Astrocyte (in vitro differentiated cells and primary cell): ENCODE results near the gene NPTX1. TPM values are rescaled to one million over a fixed set of nuclear protein-coding genes. Genes with fewer than 3 reads are reported as not detected.

ENCODE experiments used
- DNase-seq: peaks from one replicate; pipeline ENCODE4 v3.0.0-alpha.2; 2010; ENCODE audit warnings: low read depth
- FAIRE-seq: peaks from 2 replicates; lab custom pipeline; 2011; peaks lifted over from hg19 to GRCh38; lab: Jason Lieb, UNC
- H2AFZ ChIP-seq: 2 replicates; pipeline ENCODE4 v1.6.0; 2012; ENCODE audit warnings: low read depth, low read length, inconsistent platforms
- H3K27ac ChIP-seq: 2 replicates; pipeline ENCODE4 v1.5.1; 2011; ENCODE audit warnings: low read depth, low read length, inconsistent platforms
- H3K27me3 ChIP-seq: 2 replicates; pipeline ENCODE4 v1.6.0; 2011; ENCODE audit warnings: low read length, inconsistent platforms; ENCODE audit not compliant: insufficient read depth
- H3K36me3 ChIP-seq: 2 replicates; pipeline ENCODE4 v1.5.1; 2011; ENCODE audit warnings: low read length, inconsistent platforms; ENCODE audit not compliant: insufficient read depth
- H3K4me1 ChIP-seq: 2 replicates; pipeline ENCODE4 v1.5.1; 2011; ENCODE audit warnings: low read length, inconsistent platforms; ENCODE audit not compliant: insufficient read depth
- H3K4me2 ChIP-seq: 2 replicates; pipeline ENCODE4 v1.6.0; 2012; ENCODE audit warnings: low read length, inconsistent platforms
- H3K4me3 ChIP-seq: 2 replicates; pipeline ENCODE4 v1.5.1; 2011; ENCODE audit warnings: low read depth, mild to moderate bottlenecking, low read length, inconsistent platforms; ENCODE audit not compliant: insufficient read depth
- H3K79me2 ChIP-seq: 2 replicates; pipeline ENCODE4 v1.6.0; 2012; ENCODE audit warnings: mild to moderate bottlenecking, low read length, inconsistent platforms; ENCODE audit not compliant: insufficient read depth
- H3K9ac ChIP-seq: 2 replicates; pipeline ENCODE4 v1.6.0; 2012; ENCODE audit warnings: mild to moderate bottlenecking, low read length, inconsistent platforms
- H3K9me3 ChIP-seq: 2 replicates; pipeline ENCODE4 v1.5.1; 2012; ENCODE audit warnings: low read depth, mild to moderate bottlenecking, low read length, inconsistent platforms; ENCODE audit not compliant: insufficient read depth
- H4K20me1 ChIP-seq: 2 replicates; pipeline ENCODE4 v1.6.0; 2012; ENCODE audit warnings: low read length, inconsistent platforms; ENCODE audit not compliant: insufficient read depth
- H3K27ac Mint-ChIP-seq: one replicate; pipeline ENCODE4 v1.8.0; 2021; ENCODE audit warnings: mild to moderate bottlenecking, mixed read lengths; ENCODE audit not compliant: unreplicated experiment
- H3K27me3 Mint-ChIP-seq: one replicate; pipeline ENCODE4 v1.8.0; 2021; ENCODE audit warnings: low read depth, mixed read lengths; ENCODE audit not compliant: unreplicated experiment
- H3K36me3 Mint-ChIP-seq: one replicate; pipeline ENCODE4 v1.8.0; 2021; ENCODE audit warnings: low read depth, mixed read lengths; ENCODE audit not compliant: unreplicated experiment
- H3K4me1 Mint-ChIP-seq: one replicate; pipeline ENCODE4 v1.8.0; 2021; ENCODE audit warnings: low read depth, mixed read lengths; ENCODE audit not compliant: unreplicated experiment
- H3K4me3 Mint-ChIP-seq: one replicate; pipeline ENCODE4 v1.8.0; 2021; ENCODE audit warnings: mild to moderate bottlenecking, moderate library complexity, mixed read lengths; ENCODE audit not compliant: unreplicated experiment
- H3K9me3 Mint-ChIP-seq: one replicate; pipeline ENCODE4 v1.8.0; 2021; ENCODE audit warnings: mild to moderate bottlenecking, mixed read lengths; ENCODE audit not compliant: unreplicated experiment
- EZH2 ChIP-seq: IDR thresholded peaks from 2 replicates; pipeline ENCODE4 v1.6.1; 2012; ENCODE audit warnings: mild to moderate bottlenecking, low read length, inconsistent platforms; ENCODE audit not compliant: insufficient read depth
- total RNA-seq: library from RNA; stranded (reverse); gene quantifications from 2 replicates; pipeline ENCODE4 v1.2.1, GENCODE V29; 2021
- TF ChIP-seq, protein P1 (sequence below): IDR thresholded peaks from 2 replicates; pipeline ENCODE4 v1.5.1; 2011; ENCODE audit warnings: low read depth, mild to moderate bottlenecking, inconsistent platforms, low read length, moderate library complexity; ENCODE audit not compliant: insufficient read depth

NPTX1 gene
- total RNA-seq, 1 donor from 2014 or later: 0.43 TPM

GRCh38 chr17:80457236-80457856, 19.1 kb downstream of the NPTX1 start:
- Histone ChIP-seq H4K20me1 (no peaks in the 10 kb centered on the region), H3K4me1 (peaks cover 8% of the 10 kb centered on the region), H3K27me3 (peaks cover 26% of the 10 kb centered on the region), H3K9me3 (no peaks in the 10 kb centered on the region), H3K9ac (no peak overlapping the region), H3K4me3 (no peak overlapping the region), H2AFZ (no peak overlapping the region), H3K4me2 (no peak overlapping the region), H3K79me2 (peaks cover 2% of the 10 kb centered on the region), H3K27ac (no peak overlapping the region), H3K36me3 (no peaks in the 10 kb centered on the region)
- Mint-ChIP-seq H3K36me3 (no peaks in the 10 kb centered on the region), H3K4me1 (peaks cover 14% of the 10 kb centered on the region), H3K9me3 (no peaks in the 10 kb centered on the region), H3K27ac (no peak overlapping the region), H3K4me3 (no peak overlapping the region), H3K27me3 (peaks cover 33% of the 10 kb centered on the region)
- TF ChIP-seq, protein P1, sequence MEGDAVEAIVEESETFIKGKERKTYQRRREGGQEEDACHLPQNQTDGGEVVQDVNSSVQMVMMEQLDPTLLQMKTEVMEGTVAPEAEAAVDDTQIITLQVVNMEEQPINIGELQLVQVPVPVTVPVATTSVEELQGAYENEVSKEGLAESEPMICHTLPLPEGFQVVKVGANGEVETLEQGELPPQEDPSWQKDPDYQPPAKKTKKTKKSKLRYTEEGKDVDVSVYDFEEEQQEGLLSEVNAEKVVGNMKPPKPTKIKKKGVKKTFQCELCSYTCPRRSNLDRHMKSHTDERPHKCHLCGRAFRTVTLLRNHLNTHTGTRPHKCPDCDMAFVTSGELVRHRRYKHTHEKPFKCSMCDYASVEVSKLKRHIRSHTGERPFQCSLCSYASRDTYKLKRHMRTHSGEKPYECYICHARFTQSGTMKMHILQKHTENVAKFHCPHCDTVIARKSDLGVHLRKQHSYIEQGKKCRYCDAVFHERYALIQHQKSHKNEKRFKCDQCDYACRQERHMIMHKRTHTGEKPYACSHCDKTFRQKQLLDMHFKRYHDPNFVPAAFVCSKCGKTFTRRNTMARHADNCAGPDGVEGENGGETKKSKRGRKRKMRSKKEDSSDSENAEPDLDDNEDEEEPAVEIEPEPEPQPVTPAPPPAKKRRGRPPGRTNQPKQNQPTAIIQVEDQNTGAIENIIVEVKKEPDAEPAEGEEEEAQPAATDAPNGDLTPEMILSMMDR: no peak
- no peak for TF ChIP-seq EZH2
- FAIRE-seq: no peak
- no peak for DNase-seq

- TF ChIP-seq, protein P1: no peak
- no peak for TF ChIP-seq EZH2
- Histone ChIP-seq H3K4me3 (no peak overlapping the region), H3K9me3 (no peaks in the 10 kb centered on the region), H3K36me3 (no peaks in the 10 kb centered on the region), H3K79me2 (peaks cover 2% of the 10 kb centered on the region), H3K4me1 (peaks cover 8% of the 10 kb centered on the region), H2AFZ (no peak overlapping the region), H3K27ac (no peak overlapping the region), H3K4me2 (no peak overlapping the region), H4K20me1 (no peaks in the 10 kb centered on the region), H3K9ac (no peak overlapping the region), H3K27me3 (peaks cover 19% of the 10 kb centered on the region)
- no peaks in the 10 kb centered on the region for H3K36me3 Mint-ChIP-seq
- FAIRE-seq (no peak), DNase-seq (no peak)
- peaks cover 33% of the 10 kb centered on the region for H3K27me3 Mint-ChIP-seq
- peaks cover 14% of the 10 kb centered on the region for H3K4me1 Mint-ChIP-seq
- no peak overlapping the region for H3K27ac Mint-ChIP-seq
- no peak overlapping the region for H3K4me3 Mint-ChIP-seq
- H3K9me3 Mint-ChIP-seq: no peaks in the 10 kb centered on the region
Observed at GRCh38 chr17:80456465-80457235, 19.8 kb downstream of the NPTX1 start.

GRCh38 chr17:80455784-80456183, 20.6 kb downstream of the NPTX1 start:
- peak overlapping the region; percentile 67 for H3K27ac Mint-ChIP-seq
- H3K4me3 Mint-ChIP-seq: peak overlapping the region; percentile 86
- H3K9me3 Mint-ChIP-seq: no peaks in the 10 kb centered on the region
- TF ChIP-seq, protein P1: no peak
- TF ChIP-seq EZH2: no peak
- peaks cover 25% of the 10 kb centered on the region for H3K27me3 Mint-ChIP-seq
- H2AFZ ChIP-seq: no peak overlapping the region
- DNase-seq: no peak
- no peak for FAIRE-seq
- peaks cover 15% of the 10 kb centered on the region for H3K27me3 ChIP-seq
- H4K20me1 ChIP-seq: no peaks in the 10 kb centered on the region
- H3K9me3 ChIP-seq: no peaks in the 10 kb centered on the region
- H3K36me3 ChIP-seq: no peaks in the 10 kb centered on the region
- H3K27ac ChIP-seq: peak overlapping the region; percentile 92
- peaks cover 8% of the 10 kb centered on the region for H3K4me1 ChIP-seq
- H3K79me2 ChIP-seq: peaks cover 2% of the 10 kb centered on the region
- H3K9ac ChIP-seq: no peak overlapping the region
- H3K4me2 ChIP-seq: peak overlapping the region; percentile 96
- H3K4me1 Mint-ChIP-seq: peaks cover 14% of the 10 kb centered on the region
- peaks cover 2% of the 10 kb centered on the region for H3K36me3 Mint-ChIP-seq
- no peak overlapping the region for H3K4me3 ChIP-seq
